K562 (cell line): ENCODE measurements around the gene SBF1. TPM values are rescaled to one million over a fixed set of nuclear protein-coding genes. Genes with fewer than 3 reads are reported as not detected.

ENCODE experiments used
- ATAC-seq: fragments of 200-7000 bp; cut with Tn5 transposase; 3 replicates; pipeline ENCODE4 v1.9.1; 2020; ENCODE audit warnings: moderate library complexity
- BruUV-seq: library from RNA; stranded (reverse); fragments of 400-500 nt; replicated peaks from 2 replicates; lab custom pipeline; 2021; lab: Mats Ljungman, UMichigan
- CTCF ChIA-PET: fragments of 300-600 bp; formaldehyde crosslinking; extraction: SDS; loops from one replicate; lab custom pipeline; 2021; ENCODE audit warnings: low intra/inter-chr PET ratio; lab: Yijun Ruan, JAX
- POLR2A ChIA-PET: fragments of 300-600, 350-650 bp; sonication (Branson Sonifier 250); formaldehyde crosslinking; extraction: SDS; loops from one replicate; lab custom pipeline; 2021; ENCODE audit warnings: antibody characterized with exemption, inconsistent platforms; lab: Yijun Ruan, JAX
- DNase-seq, 4 experiments: peaks; one replicate each; pipeline versions ENCODE4 v3.0.0 to v3.0.0-alpha.2; 2011 to 2018; ENCODE audit warnings: low spot score in 3 of 4, mixed read lengths in 3 of 4; ENCODE audit errors: extremely low read depth in 1 of 4
- FAIRE-seq: peaks from 2 replicates; lab custom pipeline; 2011; peaks lifted over from hg19 to GRCh38; lab: Jason Lieb, UNC
- H2AFZ ChIP-seq: 2 replicates; pipeline ENCODE4 v1.6.0; 2011; ENCODE audit warnings: low read depth, low read length, control low read depth, inconsistent platforms
- H3K27ac ChIP-seq: fragments of 200-600 bp; 3 replicates; pipeline ENCODE4 v1.8.0; 2011; ENCODE audit warnings: low read depth, mild to moderate bottlenecking, control low read depth, inconsistent platforms, low read length, moderate library complexity, mixed read lengths; ENCODE audit errors: extremely low read depth
- H3K27me3 ChIP-seq, 2 experiments: fragments of 300-600 bp in 1 of 2; 2 replicates in 1 of 2; 3 replicates in 1 of 2; pipeline versions ENCODE4 v1.6.0 to v1.8.0; 2011; ENCODE audit warnings: inconsistent platforms in 2 of 2, low read length in 2 of 2, mild to moderate bottlenecking in 1 of 2, mixed read lengths in 1 of 2, moderate library complexity in 1 of 2; ENCODE audit not compliant: control insufficient read depth in 2 of 2, insufficient read depth in 2 of 2
- H3K36me3 ChIP-seq: fragments of 300-600 bp; 3 replicates; pipeline ENCODE4 v1.8.0; 2011; ENCODE audit warnings: mild to moderate bottlenecking, low read length, inconsistent platforms; ENCODE audit not compliant: control insufficient read depth, insufficient read depth
- H3K4me1 ChIP-seq, 2 experiments: fragments of 200-600 bp in 1 of 2; replicated peaks in 1 of 2; 2 replicates in 1 of 2; 3 replicates in 1 of 2; pipeline versions ENCODE4 v1.5.1 to v1.8.0; 2011; ENCODE audit warnings: inconsistent platforms in 2 of 2, low read length in 2 of 2, mild to moderate bottlenecking in 1 of 2, mixed read lengths in 1 of 2, moderate library complexity in 1 of 2; ENCODE audit not compliant: control insufficient read depth in 2 of 2, insufficient read depth in 2 of 2
- H3K4me2 ChIP-seq: 2 replicates; pipeline ENCODE4 v1.6.1; 2011; ENCODE audit warnings: low read length, control low read depth, inconsistent platforms, mixed read lengths; ENCODE audit not compliant: insufficient read depth
- H3K4me3 ChIP-seq: fragments of 200-600 bp; sonication (generic), shearing (Covaris generic); 2 replicates; pipeline ENCODE4 v1.5.1; 2016; ENCODE audit warnings: control low read depth, inconsistent platforms
- H3K79me2 ChIP-seq: fragments of 200-600 bp; 3 replicates; pipeline ENCODE4 v1.8.0; 2011; ENCODE audit warnings: low read length, inconsistent platforms; ENCODE audit not compliant: control insufficient read depth, insufficient read depth
- H3K9ac ChIP-seq, 2 experiments: 2 replicates each; pipeline versions ENCODE4 v1.6.0 to v1.6.1; 2011; ENCODE audit warnings: low read depth in 2 of 2, low read length in 2 of 2, control low read depth in 1 of 2, inconsistent platforms in 1 of 2, mild to moderate bottlenecking in 1 of 2, mixed read lengths in 1 of 2; ENCODE audit not compliant: insufficient read depth in 1 of 2
- H3K9me1 ChIP-seq: one replicate; pipeline ENCODE4 v1.6.0; 2011; ENCODE audit warnings: inconsistent platforms, mild to moderate bottlenecking, low read length, moderate library complexity; ENCODE audit not compliant: control insufficient read depth, insufficient read depth
- H3K9me3 ChIP-seq: replicated peaks from 2 replicates; pipeline ENCODE4 v1.5.1; 2011; ENCODE audit warnings: low read depth, low read length, inconsistent platforms; ENCODE audit not compliant: control insufficient read depth, insufficient read depth
- H4K20me1 ChIP-seq: replicated peaks from 2 replicates; pipeline ENCODE4 v1.6.1; 2011; ENCODE audit warnings: low read length, inconsistent platforms, mixed read lengths; ENCODE audit not compliant: control insufficient read depth, insufficient read depth
- CREBBP ChIP-seq: IDR thresholded peaks from one replicate; pipeline ENCODE4 v1.6.1; 2012; ENCODE audit warnings: low read depth, mild to moderate bottlenecking, control low read depth, inconsistent platforms, low read length
- CSDE1 ChIP-seq, 2 experiments: fragments of 450-650 bp; IDR thresholded peaks; 2 replicates each; pipeline ENCODE4 v1.6.1; 2016; ENCODE audit warnings: mild to moderate bottlenecking in 1 of 2
- HSF4 ChIP-seq: fragments of 250-450 bp; sonication (Bioruptor Pico); IDR thresholded peaks from 2 replicates; pipeline ENCODE4 v2.1.2; 2022; ENCODE audit warnings: mild to moderate bottlenecking, moderate library complexity, borderline replicate concordance
- KDM2B ChIP-seq: fragments of 250-450 bp; sonication (Bioruptor Pico); IDR thresholded peaks from 2 replicates; pipeline ENCODE4 v1.8.0; 2021; ENCODE audit warnings: mild to moderate bottlenecking, moderate library complexity
- KLF16 ChIP-seq: IDR thresholded peaks from 2 replicates; pipeline ENCODE4 v1.6.1; 2016; ENCODE audit warnings: antibody characterized with exemption
- LEF1 ChIP-seq: fragments of 450-650 bp; IDR thresholded peaks from 2 replicates; pipeline ENCODE4 v1.6.1; 2016; ENCODE audit warnings: mild to moderate bottlenecking
- NFE2 ChIP-seq: IDR thresholded peaks from 2 replicates; pipeline ENCODE4 v1.6.1; 2014; ENCODE audit warnings: antibody characterized with exemption, low read depth
- POLR2AphosphoS5 ChIP-seq: IDR thresholded peaks from 2 replicates; pipeline ENCODE4 v1.6.1; 2011; ENCODE audit warnings: mild to moderate bottlenecking, low read depth, low read length, moderate library complexity; ENCODE audit not compliant: control insufficient read depth, insufficient read depth
- ZKSCAN1 ChIP-seq: fragments of 150-350 bp; IDR thresholded peaks from 2 replicates; pipeline ENCODE4 v1.6.1; 2016; ENCODE audit warnings: low read depth, low read length
- ZNF282 ChIP-seq: sonication (generic); formaldehyde crosslinking; IDR thresholded peaks from 2 replicates; pipeline ENCODE4 v1.8.1; 2023; ENCODE audit warnings: missing genetic modification reagents
- WGBS: fragments of 100-300 bp; shearing (Covaris generic); methylation state at CpG from one replicate; pipeline ENCODE4 v1.1.6; 2016; ENCODE audit warnings: low coverage, mixed read lengths; ENCODE audit not compliant: insufficient coverage; ENCODE audit errors: missing lambda C conversion rate; 5-methylcytosine and 5-hydroxymethylcytosine counted together
- in situ Hi-C: fragments of 300-500 bp; cut with MboI; formaldehyde crosslinking; loops from 4 replicates; pipeline ENCODE4 v1.15.0; 2018; ENCODE audit warnings: inconsistent platforms, mixed read lengths
- intact Hi-C: fragments of 100-400 bp; cut with micrococcal nuclease; formaldehyde crosslinking; loops from 2 replicates; pipeline ENCODE4 v1.14.2; 2022
- polyA plus RNA-seq, 8 experiments: library from polyadenylated mRNA; depleted of rRNA in 4 of 8; stranded (reverse) in 5 of 8; unstranded in 3 of 8; fragments of >200 nt; fragmentation: Nextera tagmentation in 2 of 8; fragmentation: Illumina TruSeq in 1 of 8; extraction: Ambion mirVana in 2 of 8; extraction: Trizol in 1 of 8; gene quantifications; 2 replicates each; pipeline versions ENCODE4 v1.2.1 to v1.2.3, GENCODE V29; 2011 to 2014; ENCODE audit warnings: inconsistent platforms in 1 of 8, missing spikeins in 1 of 8
- total RNA-seq, 7 experiments: library from RNA; depleted of rRNA in 6 of 7; stranded (reverse); fragments of >200 nt in 6 of 7; fragmentation: Illumina TruSeq in 2 of 7; extraction: Trizol in 2 of 7; gene quantifications; 2 replicates each; pipeline versions ENCODE4 v1.2.1 to v1.2.3, GENCODE V29; 2011 to 2021; ENCODE audit warnings: low replicate concordance in 1 of 7
- TF ChIP-seq, protein P1 (sequence below), 3 experiments: fragments of 200-800 bp in 1 of 3; fragments of 250-450 bp in 1 of 3; fragments of 450-650 bp in 1 of 3; sonication (Bioruptor Pico) in 1 of 3; sonication (Bioruptor generic) in 1 of 3; formaldehyde crosslinking in 1 of 3; IDR thresholded peaks; 2 replicates each; pipeline versions ENCODE4 v1.6.1 to v1.8.0; 2016 to 2022; ENCODE audit warnings: mild to moderate bottlenecking in 2 of 3, missing genetic modification characterization in 2 of 3, missing compliant biosample characterization in 1 of 3, moderate library complexity in 1 of 3
- TF ChIP-seq, protein P2 (sequence below): fragments of 250-450 bp; sonication (Bioruptor Pico); IDR thresholded peaks from 2 replicates; pipeline ENCODE4 v1.5.0; 2021
- TF ChIP-seq, protein P3 (sequence below): fragments of 450-650 bp; IDR thresholded peaks from 2 replicates; pipeline ENCODE4 v1.6.1; 2016; ENCODE audit warnings: missing biosample characterization, missing genetic modification characterization
- TF ChIP-seq, protein P4 (sequence below): sonication (generic); formaldehyde crosslinking; IDR thresholded peaks from 2 replicates; pipeline ENCODE4 v1.8.0; 2022; ENCODE audit warnings: mild to moderate bottlenecking, missing genetic modification reagents

Gene SBF1
- total and polyA plus RNA-seq, 9 of the 15 experiments (the other 6 are each of a cell fraction or from before 2014, with no cell fraction given): 0.44 to 50.4 (median 11.4) TPM

DNA sequence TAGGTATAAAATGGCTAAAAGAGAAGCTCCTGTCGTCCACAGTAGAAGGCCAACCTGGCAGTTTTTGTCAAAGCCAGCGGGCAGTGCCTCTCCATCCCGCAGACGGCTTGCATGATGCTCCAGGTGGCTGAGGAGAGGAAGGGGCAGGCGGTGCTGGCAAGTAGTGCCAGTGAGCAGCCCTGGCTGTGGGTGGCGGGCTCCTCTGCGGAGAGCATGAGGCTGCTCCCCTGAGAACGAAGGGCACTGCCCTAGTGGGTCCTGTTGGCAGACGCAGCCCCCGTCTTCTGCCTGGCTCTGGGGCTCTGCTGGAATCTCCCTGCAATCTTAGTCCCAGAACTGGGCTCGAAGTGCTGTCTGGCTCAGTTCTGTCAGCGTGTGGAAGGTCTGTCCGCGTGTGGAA lies 50.9 kb downstream of the SBF1 start:
- FAIRE-seq: no peak
- ChIA-PET CTCF (no interaction called here), POLR2A (no interaction called here)
- no peak overlapping the region for H2AFZ ChIP-seq
- H3K9me1 ChIP-seq: no peaks in the 10 kb centered on the region
- peaks cover 0 to 6% of the 10 kb centered on the region in 2 experiments; a peak in 2 of 5 replicates for H3K4me1 ChIP-seq
- no peaks in the 10 kb centered on the region for H4K20me1 ChIP-seq
- no peaks in the 10 kb centered on the region for H3K27me3 ChIP-seq
- no TSS peak for BruUV-seq
- H3K4me2 ChIP-seq: no peak overlapping the region
- ATAC-seq: no peak
- in situ Hi-C loops: no loop called here
- no peak overlapping the region for H3K27ac ChIP-seq
- H3K4me3 ChIP-seq: no peak overlapping the region
- no peak for TF ChIP-seq LEF1
- no peak for TF ChIP-seq KDM2B
- no peak for TF ChIP-seq ZNF282 (CRISPR knock-in tag)
- no peak for TF ChIP-seq POLR2AphosphoS5
- TF ChIP-seq, protein P1, sequence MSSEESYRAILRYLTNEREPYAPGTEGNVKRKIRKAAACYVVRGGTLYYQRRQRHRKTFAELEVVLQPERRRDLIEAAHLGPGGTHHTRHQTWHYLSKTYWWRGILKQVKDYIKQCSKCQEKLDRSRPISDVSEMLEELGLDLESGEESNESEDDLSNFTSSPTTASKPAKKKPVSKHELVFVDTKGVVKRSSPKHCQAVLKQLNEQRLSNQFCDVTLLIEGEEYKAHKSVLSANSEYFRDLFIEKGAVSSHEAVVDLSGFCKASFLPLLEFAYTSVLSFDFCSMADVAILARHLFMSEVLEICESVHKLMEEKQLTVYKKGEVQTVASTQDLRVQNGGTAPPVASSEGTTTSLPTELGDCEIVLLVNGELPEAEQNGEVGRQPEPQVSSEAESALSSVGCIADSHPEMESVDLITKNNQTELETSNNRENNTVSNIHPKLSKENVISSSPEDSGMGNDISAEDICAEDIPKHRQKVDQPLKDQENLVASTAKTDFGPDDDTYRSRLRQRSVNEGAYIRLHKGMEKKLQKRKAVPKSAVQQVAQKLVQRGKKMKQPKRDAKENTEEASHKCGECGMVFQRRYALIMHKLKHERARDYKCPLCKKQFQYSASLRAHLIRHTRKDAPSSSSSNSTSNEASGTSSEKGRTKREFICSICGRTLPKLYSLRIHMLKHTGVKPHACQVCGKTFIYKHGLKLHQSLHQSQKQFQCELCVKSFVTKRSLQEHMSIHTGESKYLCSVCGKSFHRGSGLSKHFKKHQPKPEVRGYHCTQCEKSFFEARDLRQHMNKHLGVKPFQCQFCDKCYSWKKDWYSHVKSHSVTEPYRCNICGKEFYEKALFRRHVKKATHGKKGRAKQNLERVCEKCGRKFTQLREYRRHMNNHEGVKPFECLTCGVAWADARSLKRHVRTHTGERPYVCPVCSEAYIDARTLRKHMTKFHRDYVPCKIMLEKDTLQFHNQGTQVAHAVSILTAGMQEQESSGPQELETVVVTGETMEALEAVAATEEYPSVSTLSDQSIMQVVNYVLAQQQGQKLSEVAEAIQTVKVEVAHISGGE (CRISPR knock-in tag; IDR thresholded peaks at IDR 0.05): no peak
- TF ChIP-seq CSDE1 (IDR thresholded peaks at IDR 0.05): no peak
- TF ChIP-seq CREBBP: no peak
- TF ChIP-seq, protein P2, sequence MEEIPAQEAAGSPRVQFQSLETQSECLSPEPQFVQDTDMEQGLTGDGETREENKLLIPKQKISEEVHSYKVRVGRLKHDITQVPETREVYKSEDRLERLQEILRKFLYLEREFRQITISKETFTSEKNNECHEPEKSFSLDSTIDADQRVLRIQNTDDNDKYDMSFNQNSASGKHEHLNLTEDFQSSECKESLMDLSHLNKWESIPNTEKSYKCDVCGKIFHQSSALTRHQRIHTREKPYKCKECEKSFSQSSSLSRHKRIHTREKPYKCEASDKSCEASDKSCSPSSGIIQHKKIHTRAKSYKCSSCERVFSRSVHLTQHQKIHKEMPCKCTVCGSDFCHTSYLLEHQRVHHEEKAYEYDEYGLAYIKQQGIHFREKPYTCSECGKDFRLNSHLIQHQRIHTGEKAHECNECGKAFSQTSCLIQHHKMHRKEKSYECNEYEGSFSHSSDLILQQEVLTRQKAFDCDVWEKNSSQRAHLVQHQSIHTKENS: no peak
- TF ChIP-seq HSF4: no peak
- TF ChIP-seq, protein P3, sequence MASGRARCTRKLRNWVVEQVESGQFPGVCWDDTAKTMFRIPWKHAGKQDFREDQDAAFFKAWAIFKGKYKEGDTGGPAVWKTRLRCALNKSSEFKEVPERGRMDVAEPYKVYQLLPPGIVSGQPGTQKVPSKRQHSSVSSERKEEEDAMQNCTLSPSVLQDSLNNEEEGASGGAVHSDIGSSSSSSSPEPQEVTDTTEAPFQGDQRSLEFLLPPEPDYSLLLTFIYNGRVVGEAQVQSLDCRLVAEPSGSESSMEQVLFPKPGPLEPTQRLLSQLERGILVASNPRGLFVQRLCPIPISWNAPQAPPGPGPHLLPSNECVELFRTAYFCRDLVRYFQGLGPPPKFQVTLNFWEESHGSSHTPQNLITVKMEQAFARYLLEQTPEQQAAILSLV (tag): no peak
- TF ChIP-seq NFE2: no peak
- TF ChIP-seq ZKSCAN1: no peak
- TF ChIP-seq KLF16: no peak
- TF ChIP-seq, protein P4, sequence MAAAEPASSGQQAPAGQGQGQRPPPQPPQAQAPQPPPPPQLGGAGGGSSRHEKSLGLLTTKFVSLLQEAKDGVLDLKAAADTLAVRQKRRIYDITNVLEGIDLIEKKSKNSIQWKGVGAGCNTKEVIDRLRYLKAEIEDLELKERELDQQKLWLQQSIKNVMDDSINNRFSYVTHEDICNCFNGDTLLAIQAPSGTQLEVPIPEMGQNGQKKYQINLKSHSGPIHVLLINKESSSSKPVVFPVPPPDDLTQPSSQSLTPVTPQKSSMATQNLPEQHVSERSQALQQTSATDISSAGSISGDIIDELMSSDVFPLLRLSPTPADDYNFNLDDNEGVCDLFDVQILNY: no peak
- intact Hi-C loops: no loop called here
- 94% methylated on average over 7 of the region's 14 CpGs for WGBS
- DNase-seq: no peak
- no peaks in the 10 kb centered on the region for H3K9me3 ChIP-seq
- H3K9ac ChIP-seq: no peak overlapping the region
- peaks cover 71% of the 10 kb centered on the region; the same call in 2 of the 3 replicates for H3K36me3 ChIP-seq
- no peaks in the 10 kb centered on the region for H3K79me2 ChIP-seq
